Right kidney (tissue), 1 donor: ENCODE data around the gene TFDP1.

Source experiments
- DNase-seq: peaks from one replicate; pipeline ENCODE4 v3.0.0-alpha.2; 2016

Gene TFDP1

DNA sequence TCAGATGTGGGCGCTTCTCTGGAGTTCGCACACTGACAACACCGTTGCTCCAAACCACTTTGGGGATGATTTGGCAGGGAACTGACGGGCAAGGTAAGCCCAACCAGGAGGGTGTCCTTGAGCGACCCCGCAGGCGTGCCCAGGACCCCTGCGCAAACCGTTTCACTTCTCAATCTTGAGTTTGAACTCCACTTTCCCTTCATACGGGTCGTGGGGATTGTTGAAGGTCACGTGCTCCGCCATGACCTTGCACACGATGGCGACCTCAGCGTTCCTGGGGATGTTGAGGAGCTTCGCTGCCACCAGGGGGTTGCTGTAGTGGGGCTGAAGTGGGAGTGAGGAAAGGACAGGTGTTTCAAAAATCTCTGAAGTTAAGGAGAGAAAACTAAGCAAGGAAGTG lies 64.7 kb downstream of the TFDP1 start:
- DNase-seq: no peak

DNA sequence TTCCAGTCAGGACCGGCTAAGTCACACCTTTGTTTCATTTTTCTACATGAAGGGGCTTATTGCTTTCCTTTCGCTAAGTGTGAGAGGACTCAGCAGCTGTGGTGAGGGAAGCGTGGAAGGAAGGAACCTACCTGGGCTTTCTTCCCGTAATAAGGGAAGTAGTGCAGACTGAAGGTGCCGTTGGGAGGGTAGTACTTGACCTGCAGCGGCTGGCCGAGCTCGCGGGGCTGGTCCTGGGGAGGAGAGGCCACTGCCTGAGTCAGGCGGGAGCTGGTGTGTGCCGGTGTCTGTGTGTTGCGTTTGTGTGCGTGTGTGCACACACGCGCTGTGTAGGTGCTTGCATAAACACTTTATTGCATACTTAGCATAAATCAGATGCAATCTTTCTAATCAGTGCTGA lies 65.7 kb downstream of the TFDP1 start:
- no peak for DNase-seq

DNA sequence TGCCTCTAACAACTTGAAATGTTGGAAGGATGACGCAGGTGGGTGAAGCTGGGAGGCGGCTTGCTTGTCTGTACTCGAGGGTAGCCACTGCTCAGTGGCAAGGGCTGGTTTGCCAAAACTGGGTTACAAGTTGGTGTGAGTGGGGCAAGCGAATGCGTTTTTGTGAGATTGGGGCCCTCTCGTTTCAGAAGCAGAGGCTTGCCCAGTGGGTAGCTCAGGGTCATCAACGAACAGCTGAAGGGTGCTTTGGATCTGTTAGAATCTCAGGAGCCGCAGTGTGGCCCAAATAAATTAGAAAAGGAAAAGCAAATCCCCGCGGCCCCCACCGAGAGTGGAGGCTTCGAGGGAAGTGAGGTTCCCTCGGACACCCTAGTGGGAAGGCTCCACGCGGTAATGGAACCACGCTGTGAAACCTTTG lies 66.2 kb downstream of the TFDP1 start:
- DNase-seq: no peak

DNA sequence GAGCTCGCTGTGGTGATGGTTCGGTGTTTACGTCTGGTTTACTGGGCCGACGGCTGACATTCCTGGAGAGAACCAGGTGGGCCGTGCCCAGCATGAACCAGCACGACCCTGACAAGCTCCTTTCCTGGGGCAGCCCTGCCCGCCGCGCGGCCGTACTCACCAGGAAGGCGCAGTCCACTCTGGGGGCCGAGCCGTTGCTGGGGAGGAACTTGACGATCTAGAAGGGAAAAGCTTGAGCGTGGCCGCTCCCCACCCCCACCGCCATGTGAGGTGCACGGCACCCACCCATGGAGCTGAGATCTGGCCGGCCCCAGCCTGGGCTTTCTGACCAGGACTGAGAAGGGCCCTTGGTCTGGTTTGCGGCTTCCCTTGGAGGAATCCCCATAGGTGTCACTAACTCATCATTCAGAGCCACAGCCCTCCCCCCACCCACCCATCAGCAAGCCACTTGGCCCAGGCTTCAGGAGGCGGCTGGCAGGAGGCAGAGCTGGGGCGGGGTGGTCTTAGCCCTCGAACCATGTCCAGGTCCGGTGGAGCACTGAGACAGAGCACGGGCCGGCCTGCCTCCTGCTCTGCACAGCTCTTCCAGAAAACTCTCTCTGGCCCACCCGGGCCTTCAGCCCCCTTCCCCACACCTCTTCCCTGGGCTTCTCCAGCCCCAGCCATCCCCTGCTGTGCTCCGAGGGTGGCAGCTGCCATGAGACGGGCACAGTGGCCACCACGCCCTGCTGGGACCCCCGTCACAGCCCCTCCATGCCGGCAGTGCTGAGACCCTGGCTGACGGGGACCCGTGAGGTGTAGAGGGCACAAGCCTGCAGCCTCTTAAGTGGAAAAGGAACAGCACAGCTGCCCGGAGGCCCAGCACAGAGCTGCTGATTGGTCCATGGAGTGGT lies 67.2 kb downstream of the TFDP1 start:
- no peak for DNase-seq

DNA sequence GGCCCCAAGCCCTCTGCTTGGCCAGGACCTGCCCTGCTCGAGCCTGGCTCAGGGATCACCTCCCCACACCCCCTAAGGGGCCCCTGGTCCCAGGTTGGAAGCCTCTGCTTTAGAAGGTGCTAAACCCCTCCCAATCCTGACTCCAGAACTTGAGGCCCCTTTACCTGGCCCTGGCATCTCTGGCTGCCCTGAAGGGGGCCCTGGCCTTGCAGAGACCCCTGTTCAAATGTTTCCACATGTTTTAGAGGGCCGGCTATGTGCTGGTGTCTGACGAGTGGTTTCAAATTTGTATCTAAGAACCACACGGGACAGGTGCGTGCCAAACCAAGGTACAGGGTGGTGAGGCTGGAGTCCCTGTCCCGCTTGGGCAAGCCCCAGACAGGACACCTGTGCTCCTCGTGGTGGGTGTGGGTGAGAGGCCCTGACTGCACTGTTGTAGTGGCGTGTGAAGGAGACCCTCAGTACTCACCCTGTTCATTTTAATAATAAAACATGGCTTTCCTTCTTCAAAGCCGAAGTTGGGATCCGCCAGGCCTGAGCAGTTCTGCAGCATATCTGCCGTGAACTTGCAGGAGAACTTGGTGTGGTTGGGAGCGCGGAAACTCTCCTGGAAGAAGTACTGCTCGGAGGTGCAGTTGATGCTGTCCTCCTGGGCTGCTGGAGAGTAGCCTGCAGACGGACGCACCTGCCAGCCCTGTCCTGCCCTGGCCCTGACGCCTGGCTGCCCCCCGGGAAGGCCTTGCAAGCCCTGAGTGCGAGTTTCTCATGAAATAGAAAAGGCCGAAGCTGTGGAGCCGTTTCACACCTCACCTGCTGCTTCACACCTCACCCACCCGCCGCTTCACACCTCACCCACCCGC lies 68.1 kb downstream of the TFDP1 start:
- DNase-seq: no peak

DNA sequence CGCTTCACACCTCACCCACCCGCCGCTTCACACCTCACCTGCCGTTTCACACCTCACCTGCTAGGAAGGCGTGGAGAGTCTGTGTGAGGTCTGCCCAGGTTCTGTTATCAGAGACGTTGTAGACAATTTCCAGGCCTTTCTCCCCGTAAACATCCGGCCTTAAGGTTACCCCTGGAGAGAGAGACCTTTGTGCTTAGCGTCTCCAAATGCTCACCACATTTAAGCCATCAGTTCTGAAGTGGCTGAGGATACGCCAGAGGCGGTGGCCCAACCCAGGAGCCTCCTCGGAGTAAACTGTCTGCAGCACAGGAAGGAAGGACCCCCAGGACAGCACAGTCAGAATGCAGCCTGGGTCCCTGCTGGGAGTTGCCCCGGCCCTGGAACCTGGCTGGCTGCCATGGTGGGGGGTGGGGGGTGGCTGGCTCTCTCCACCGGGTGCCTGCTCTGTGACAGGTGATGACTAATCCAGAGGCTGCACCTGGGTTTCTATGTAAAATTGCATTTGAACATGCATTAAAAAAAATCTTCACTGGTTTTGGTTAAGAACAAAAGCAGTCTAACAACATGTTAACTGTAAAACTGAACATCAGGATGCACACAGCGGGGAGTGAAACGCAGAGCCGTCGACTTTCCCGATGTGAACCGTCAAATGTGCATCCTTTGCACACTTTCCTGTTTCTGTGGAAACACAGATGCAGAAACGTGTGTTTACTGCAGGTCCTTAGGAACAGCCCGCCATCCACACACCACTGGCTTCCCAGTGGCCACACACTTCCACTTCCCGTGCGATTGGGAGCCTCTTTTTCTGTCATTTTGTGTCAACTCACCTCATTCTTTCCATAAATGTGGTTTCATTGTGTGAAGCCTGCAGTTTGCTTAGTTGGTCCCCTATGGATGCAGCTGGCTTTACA lies 69.0 kb downstream of the TFDP1 start:
- DNase-seq: no peak

DNA sequence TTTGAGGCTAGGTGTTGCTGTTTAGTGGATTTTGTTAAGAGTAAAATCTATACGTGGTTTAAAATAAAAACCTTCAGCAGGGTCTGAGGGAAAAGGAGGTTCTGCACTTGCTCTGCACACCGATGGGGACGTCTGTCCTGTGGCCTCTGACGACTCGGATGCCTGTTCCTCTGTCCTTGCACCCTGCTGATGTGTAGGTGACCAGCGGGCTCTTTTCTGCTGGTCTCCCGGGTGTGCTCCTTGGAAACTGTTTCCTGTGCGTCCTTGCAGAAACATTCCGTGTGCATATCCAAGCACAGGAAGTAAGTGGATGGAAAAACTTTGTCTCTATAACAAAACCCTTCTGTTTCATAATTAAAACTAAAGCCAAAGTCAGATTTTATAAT lies 69.6 kb downstream of the TFDP1 start:
- DNase-seq: no peak

DNA sequence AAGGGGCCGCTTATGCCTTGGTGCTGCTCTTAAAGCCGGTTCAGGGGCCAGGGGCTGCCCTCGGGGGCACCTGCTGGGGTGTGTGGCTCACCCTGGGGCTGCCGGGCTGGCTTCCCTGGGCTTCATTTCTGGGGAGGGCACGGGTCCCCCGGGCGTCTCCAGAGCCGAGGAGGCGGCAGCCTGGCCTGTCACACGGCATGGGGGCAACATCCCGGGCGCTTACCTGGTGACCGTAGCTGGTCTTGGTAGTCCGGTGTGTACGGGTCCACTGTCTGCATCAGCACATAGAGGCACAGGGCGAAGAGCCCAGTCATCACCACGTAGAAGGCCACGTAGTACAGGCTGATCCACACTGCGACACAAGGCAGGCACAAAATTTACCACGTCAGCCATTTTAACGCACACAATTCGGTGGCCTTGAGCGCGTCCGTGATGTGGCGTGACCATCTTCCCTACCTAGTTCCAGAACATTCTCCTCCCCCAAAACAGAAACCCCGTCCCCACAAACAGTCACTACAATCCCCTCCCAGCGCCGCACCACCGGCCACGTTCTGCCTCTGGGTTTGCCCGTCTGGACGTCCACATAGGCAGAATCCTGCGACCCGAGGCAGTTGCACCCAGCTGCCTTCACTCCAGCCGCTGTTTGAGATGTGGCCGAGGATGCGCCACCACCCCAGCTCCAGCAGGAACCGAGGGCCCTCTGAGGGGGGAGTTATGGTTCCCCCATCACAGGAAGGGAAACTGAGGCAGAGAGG lies 70.2 kb downstream of the TFDP1 start:
- DNase-seq: no peak

DNA sequence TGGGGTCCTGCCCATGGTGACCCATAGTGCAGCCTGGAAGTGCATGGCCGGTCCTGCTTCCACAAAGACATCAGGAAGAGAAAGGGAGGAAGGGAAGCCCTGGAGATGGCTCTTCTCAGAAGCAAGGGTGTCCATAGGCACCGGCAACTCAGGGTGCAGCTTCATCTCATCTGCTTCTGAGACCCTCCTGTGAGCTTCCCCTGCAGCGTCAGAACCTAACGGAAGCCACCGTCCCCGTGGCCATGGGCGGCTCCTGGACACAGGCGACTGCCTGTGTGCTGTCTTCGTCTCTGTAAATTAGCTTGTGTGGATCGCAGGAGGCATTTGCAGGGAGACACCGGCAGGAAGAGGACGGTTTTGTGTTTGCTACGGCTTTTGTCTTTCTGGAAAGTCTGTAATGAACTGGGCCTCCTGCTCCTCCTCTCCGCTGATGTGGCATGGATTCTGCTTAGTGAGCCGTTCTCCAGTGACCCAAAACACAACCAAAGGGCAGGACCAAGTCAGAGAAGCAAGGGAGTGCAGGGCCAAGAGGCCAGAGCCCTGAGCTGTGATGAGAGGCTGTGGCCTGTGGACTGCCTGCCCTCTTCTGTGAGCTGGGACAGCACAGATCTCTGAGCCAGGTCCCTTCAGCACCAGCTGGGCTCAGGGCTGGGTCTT lies 70.9 kb downstream of the TFDP1 start:
- DNase-seq: peak; percentile 53

DNA sequence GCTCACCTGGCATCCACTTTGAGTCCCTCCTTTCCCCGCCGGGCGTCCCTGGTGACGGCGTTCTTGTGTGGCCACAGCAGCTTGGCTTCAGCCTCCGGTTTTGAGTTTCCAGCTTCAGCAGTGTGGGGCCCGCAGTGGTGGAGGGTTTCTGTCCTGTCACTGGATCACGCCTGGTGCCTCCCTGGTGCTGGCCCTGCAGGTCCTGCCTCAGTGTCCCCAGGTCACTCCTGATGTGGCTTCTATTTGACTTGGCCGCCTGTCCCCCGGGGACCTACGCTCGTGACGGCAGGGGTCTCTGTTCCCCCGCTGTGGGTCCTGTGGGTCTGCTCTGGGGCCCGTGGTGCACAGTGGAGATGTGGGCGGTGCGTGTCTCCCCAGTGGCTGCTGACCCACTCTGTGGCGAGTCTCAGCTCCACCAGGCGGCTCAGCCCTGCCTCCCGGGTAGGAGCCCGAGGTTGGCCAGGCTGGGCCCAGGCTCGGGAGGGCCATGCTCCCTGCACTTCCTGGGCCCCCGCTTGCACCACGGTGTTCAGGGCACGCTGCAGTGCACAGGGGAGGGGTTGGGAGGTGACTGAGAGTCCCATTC lies 71.5 kb downstream of the TFDP1 start:
- DNase-seq: no peak

DNA sequence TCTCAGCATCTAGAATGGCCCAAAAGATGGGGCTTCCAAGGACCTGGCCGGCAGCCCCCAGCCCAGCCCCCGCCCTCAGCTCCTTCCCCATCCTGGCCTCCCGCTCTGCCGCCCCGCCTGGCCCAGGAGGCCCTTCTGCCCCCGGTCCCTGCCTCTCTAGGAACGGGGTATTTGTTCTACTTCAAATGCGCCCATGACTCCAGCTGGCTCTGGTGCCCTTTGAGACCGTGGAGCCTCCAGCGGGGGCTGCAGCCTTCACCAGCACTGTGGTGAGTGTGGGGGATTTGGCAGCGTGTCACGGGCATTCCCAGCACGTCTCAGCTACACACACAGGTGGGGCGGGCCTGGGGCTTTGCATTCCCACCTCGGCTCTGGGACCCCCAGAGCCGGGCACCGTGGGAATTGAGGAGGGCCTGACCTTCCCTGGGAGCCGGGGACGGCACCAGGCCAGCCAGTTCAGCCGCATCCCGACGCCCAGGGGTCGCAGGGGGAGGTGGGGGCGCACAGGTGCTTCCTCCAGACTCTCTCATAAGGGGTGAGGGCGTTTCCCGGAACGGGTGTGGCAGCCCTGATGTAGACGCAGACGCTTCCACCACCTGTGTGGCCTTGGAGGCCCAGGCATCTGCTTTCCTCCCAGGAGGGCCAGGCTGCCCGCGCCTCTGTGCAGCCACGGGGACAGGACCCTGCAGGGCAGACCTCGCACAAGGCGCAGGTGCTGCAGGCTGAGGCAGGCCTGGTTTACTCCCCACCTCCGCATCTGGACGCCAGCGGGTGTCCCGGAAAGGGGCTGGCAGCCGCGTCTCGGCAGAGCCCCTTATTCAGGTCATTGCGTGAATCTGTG lies 72.5 kb downstream of the TFDP1 start:
- DNase-seq: no peak

DNA sequence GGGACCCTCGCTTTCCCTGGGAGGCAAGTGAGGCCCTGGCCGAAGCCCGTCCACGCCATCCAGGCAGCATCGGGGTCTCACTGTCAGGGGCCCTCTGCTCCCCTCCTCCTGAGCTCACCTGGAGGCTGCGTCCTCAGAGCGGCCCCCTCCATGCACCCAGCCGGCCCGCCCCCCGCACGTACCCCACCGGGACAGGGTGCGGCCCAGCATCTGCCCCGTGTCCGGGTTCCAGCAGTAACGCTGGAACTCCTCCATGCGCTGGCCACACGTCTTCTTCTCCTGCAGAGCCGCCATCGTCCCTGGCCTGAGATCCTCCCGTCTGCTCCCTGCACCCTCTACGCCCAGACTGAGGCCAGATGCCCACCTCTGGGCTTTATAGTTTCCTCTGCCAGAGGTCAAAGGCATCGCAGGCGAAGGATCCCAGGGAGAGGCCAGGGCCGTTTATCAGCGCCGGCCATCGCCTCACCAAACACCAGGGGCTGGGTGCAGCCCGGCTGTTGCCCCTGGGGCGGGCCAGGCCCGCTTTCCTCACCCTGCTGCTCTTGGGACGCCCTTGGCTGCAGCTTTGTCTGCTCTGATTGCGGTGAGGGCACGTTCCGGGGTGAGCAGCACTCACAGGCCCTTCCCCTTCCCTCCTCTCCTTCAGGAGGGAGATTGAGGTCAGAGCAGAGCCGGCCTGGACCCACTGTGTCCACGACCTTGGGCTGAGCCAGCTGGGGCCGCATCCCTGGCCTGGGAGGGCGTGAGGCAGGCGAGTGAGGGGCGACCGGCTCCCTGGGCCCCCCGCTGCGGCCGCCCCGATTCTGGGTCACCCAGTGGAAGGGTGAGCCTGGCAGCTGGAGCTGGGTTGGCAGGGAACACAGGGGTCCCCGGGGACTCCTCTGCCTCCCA lies 73.5 kb downstream of the TFDP1 start, which contains the start of gene ATP4B:
TSS of gene ATP4B (minus strand) at position 348 of the 891 bp plus-strand sequence. CDS start at position 294, 54 bp downstream.
- DNase-seq: no peak

DNA sequence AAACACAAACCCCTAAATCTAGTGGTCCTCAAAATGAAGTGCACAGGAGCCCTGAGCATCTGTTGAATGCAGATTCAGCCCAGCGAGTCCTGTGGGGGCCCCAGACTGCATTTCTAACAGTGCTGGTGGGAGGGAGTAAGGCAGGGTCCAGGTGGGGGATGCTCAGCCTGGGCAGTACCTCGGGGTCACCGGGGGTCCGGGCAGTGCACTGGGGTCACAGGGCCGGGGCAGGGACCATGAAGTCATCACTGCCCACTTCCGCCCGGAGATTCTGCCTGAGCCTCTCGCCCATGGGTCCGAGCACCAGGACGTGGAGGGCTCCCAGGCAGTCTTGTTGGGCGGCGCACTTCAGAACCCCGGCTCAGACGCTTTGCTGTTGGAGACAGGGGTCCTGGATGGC lies 74.3 kb downstream of the TFDP1 start:
- DNase-seq: no peak

DNA sequence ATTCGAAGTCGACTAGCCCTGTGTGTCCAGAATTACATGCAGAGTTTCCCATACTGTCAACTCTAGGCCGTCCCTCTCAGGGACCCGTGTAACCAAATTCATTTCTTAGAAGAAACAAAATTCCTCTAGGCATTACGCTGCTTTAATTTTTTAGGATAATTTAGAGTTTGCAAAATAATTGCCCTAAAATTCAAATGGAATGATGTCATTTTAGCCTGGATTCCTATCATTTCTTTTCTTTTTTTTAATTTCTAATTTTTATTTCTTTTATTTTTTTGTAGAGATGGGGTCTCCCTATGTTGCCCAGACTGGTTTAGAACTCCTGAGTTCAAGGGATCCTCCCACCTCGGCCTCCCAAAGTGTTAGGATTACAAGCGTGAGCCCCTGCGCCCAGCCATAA lies 74.8 kb downstream of the TFDP1 start:
- no peak for DNase-seq

DNA sequence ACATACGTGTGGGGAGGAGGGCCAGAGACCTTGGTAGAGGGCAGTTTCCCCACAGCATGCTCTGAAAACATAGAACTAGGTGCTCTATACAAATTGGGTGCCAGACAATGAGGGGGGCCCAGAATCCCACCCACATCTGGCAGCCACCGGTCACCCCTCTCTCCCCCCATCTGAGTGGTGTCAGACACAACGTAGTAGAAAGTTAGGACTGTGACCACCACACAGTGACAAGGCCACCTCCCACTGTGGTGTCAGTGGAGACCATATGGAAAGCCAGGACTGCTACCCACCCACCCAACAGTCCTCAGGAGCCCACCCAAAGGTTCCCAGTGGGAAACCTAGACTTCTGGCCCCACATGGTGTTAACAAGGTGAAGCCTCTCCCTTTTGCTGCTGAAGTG lies 75.5 kb downstream of the TFDP1 start:
- no peak for DNase-seq

DNA sequence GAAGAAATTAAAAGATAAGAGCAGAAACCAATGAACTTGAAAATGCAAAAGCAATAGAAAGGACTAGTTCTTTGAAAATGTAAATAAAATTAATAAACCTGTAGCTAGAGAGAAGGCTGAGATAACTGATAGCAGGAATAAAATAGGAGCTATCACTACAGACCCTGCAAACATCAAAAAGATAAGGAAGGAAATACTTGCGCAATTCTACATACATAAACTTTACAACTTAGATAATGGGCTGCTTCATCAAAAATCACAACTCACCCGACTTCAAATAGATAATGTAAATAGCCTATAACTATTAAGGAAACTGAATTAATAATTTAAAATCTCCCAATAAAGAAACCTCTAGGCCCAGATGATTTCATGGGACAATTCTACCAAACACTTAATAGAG lies 77.0 kb downstream of the TFDP1 start:
- DNase-seq: no peak

DNA sequence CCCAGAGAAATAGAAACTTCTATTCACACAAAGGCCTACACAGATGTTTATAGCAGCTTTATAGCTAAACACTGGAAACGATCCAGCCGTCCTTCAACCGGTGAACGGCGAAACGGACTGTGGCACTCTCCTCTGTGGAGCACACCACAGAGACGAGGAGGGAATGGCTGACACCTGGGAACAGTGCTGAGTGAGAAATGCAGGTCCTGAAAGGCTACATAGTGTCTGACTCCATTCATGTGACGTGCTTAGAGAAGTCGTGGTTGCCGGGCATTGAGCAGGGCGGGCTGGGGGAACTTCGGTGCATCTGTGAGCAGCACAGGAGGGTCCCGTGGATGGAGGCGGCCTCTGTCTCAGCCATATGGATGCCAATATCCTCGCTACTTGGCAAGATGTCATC lies 79.4 kb downstream of the TFDP1 start:
- DNase-seq: no peak

DNA sequence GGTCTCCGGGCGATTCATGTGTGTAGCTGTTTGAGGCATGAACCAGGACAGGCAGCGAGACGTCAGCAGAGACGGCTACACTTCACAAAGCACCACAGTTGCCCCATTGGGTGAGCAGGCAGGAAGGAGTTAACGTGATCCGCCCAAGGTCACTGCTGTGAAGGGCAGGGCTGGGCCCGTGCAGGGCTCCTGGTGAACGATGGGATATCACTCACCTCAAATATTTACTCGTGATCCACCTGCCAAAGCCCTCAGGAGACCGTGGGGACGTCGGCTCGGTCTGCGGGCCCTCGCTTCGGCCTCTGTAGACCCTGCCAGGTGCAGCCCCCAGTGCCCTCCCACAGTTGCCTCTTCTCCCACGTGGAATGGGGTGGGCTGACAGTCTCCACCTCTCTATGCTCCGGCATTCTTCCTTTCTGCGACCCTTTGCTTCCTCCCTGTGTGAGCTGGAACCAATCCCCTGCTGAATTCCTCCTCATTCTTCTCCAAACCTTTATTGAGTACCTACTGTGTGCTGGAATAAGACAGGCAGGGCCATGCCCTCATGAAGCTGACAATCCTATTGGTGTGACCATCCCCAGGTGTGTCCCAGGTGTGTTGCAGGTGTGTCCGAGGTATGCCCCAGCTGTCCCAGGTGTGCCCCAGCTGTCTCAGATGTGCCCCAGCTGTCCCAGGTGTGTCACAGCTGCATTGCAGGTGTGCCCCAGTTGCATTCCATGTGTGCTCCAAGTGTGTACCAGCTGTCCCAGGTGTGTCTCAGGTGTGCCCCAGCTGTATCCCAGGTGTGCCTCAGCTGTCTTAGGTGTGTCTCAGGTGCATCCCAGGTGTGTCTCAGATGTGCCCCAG lies 80.4 kb downstream of the TFDP1 start:
- no peak for DNase-seq
